Vagina (tissue), 2 donors: ENCODE measurements around the gene PRTN3.

ENCODE experiments used
- POLR2A ChIP-seq, 2 donors: fragments of 450-650 bp; IDR thresholded peaks; one replicate each; pipeline ENCODE4 v1.6.1; 2017; ENCODE audit warnings: antibody characterized with exemption in 2 of 2, mild to moderate bottlenecking in 2 of 2, moderate library complexity in 2 of 2
- POLR2AphosphoS5 ChIP-seq, 2 donors: sonication (generic); formaldehyde crosslinking; IDR thresholded peaks; one replicate each; pipeline ENCODE4 v1.9.0; 2017; ENCODE audit warnings: antibody characterized with exemption in 2 of 2, mild to moderate bottlenecking in 2 of 2, low read depth in 1 of 2; ENCODE audit not compliant: insufficient read depth in 1 of 2
- TF ChIP-seq, protein P1 (sequence below), 3 experiments: fragments of 450-650 bp in 2 of 3; fragments of 200-600 bp in 1 of 3; sonication (generic) in 1 of 3; IDR thresholded peaks; one replicate each; pipeline ENCODE4 v1.5.1; 2017 to 2019; ENCODE audit warnings: antibody characterized with exemption in 3 of 3, mild to moderate bottlenecking in 2 of 3, moderate library complexity in 2 of 3

DNA sequence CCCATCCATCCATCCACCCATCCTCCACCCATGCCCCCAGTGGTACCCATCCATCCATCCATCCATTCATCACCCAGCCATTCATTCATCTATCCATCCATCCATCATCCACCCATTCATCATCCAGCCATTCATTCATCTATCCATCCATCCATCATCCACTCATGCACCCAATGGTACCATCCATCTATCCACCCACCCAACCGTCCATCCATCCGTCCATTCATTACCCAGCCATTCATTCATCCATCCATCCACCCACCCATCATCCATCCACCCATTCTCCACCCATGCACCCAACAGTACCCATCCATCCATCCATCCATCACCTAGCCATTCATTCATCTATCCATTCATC lies 24.3 kb upstream of the PRTN3 start:
- TF ChIP-seq POLR2A (IDR thresholded peaks at IDR 0.05) (no peak), POLR2AphosphoS5 (IDR thresholded peaks at IDR 0.05; ENCODE audit: insufficient read depth in 1 of 2, low read depth in 1 of 2) (no peak)
- TF ChIP-seq, protein P1, sequence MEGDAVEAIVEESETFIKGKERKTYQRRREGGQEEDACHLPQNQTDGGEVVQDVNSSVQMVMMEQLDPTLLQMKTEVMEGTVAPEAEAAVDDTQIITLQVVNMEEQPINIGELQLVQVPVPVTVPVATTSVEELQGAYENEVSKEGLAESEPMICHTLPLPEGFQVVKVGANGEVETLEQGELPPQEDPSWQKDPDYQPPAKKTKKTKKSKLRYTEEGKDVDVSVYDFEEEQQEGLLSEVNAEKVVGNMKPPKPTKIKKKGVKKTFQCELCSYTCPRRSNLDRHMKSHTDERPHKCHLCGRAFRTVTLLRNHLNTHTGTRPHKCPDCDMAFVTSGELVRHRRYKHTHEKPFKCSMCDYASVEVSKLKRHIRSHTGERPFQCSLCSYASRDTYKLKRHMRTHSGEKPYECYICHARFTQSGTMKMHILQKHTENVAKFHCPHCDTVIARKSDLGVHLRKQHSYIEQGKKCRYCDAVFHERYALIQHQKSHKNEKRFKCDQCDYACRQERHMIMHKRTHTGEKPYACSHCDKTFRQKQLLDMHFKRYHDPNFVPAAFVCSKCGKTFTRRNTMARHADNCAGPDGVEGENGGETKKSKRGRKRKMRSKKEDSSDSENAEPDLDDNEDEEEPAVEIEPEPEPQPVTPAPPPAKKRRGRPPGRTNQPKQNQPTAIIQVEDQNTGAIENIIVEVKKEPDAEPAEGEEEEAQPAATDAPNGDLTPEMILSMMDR (IDR thresholded peaks at IDR 0.05), result no peak
